Measurements from ENCODE around the gene CEMIP. TPM values are rescaled to one million over a fixed set of nuclear protein-coding genes. Genes with fewer than 3 reads are reported as not detected.

CEMIP gene
- total RNA-seq, 1 donor from 2014 or later = 0.46 TPM

DNA sequence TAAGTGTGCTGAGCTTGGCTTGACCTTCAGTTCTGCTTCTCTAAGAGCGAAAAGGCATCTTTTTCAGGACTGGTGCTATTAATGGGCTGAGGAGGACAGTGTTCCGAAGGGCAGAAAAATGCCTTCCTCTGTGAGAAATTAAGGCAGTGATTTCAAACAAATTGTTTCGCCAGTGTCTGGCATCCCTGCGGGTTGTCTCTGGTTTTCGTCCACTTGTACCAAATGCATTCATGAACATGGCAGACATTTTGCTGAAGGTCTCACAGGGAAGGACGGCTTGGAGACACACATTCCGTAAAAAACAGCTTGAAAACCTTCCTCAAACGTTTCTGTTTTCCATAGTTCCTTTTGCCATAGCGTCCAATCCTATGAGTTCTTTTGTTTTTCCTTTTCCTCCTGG lies 57.1 kb downstream of the CEMIP start:
- intact Hi-C loops (cut with DNase I) = no loop called here
- DNase-seq (ENCODE audit: low spot score) = no peak

DNA sequence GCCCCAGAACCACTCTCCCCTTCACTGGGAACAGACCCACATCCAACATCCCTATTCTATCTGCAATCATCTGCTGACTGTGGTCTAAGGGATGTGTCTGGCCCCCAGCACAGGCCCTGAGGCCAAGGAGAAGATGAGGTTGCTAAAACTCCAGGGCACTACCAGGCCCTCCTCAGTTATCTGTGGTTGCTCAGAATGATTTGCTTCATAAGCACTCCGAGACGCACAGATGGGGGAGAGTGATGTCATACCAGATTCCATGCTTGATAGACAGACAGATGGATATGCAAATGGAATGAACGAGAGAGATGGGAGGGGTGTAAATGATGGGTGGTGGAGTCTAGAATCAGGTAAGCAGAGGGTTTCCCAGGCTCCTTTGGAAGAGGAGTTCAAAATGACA lies 57.8 kb downstream of the CEMIP start:
- DNase-seq (ENCODE audit: low spot score) = no peak
- intact Hi-C loops (cut with DNase I) = no loop called here

DNA sequence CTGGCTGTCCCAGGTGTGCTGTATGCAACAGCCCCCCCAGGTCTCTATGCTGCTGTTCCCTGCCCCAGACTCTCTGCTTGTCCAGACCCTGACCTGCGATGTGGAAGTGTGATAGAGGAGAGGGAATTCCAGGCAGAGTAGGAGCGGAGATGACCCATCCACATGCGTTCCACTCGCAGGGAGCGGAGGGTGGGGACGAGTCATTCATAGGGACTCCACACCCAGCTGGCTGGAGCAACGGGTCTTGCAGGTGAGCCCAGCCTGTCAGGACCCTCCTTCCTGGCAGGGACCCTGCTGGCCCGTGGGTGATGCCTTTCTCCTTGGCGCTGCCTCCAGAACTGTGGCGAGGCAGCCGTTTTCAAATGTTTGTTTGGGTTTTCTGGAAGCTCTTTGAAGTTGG lies 58.8 kb downstream of the CEMIP start:
- intact Hi-C loops (cut with DNase I) = no loop called here
- no peak for DNase-seq (ENCODE audit: low spot score)

DNA sequence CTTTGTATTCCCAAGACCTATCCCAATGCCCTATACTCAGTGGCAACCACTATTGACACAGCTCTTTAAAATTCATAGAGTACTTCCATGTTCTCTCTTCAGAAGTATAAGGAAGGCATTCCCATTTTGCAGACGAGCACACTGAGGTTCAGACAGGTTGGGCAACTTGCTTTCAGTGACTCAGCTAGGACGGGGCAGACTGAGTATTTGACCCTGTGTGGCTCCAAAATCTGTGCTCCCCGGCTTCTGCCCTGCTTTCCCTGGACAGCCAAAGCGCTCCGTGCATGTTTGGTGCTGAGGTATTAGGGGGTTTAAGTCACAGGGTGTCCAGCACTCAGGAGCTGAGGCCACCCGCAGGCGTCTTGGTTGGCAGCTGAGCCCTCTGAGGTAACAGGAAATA lies 59.5 kb downstream of the CEMIP start:
- intact Hi-C loops (cut with DNase I) = no loop called here
- DNase-seq (ENCODE audit: low spot score) = no peak

DNA sequence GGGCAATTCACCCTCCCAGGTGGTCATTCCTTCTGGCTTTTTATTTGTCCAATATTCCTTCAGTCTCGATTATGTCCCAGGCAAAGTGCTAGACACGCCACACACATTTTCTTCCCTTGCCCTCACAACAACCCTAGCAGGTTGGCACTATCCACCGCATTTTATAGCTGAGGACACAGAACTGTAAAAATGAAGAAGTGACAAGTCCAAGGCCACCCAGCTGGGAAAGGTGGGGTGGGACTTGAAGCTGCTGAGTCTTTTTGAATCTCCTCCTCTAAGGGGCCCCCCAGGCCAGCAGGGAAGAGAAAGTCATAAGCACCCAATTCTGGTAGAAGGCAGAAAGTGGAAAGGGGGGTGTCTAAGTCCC lies 60.6 kb downstream of the CEMIP start:
- intact Hi-C loops (cut with DNase I) = no loop called here
- no peak for DNase-seq (ENCODE audit: low spot score)

DNA sequence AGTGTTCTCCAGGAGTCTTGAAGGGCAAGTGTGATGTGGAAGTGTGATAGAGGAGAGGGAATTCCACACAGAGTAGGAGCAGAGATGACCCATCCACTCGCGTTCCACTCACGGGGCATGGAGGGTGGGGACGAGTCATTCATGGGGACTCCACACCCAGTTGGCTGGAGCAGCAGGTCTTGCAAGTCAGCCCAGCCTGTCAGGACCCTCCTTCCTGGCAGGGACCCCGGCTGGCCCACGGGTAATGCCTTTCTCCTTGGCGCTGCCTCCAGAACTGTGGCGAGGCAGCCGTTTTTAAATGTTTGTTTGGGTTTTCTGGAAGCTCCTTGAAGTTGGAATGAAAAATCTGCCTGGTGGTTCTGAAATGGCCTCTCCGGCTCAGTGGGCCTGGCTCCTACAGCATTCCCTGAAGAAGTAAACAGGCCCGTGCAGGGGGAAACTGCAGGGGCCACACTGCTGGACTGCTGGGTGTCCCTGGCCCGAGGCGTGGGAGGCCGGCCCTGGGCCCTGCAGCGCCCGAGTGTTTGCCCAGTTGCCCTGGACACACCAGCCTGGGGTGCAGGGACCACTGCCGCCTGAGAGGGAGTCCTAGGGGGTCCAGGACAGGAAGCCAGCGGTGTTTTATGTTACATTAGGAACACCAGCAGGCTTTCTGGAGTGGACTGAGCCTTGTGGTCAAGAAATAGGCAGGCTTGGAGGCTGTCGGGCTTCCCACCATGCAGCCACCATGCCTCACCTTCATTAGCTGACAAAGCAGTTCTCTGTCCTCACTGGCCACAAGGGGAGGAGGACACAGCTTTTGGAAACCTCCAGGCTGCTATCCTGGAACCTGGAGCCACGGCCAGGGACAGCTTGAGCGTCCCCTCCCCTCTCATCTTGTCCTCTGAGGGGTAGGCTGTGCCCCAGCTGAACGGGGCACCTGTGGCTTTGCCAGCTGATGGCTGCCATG lies 61.3 kb downstream of the CEMIP start:
- no peak for DNase-seq (ENCODE audit: low spot score)
- intact Hi-C loops (cut with DNase I) = no loop called here

DNA sequence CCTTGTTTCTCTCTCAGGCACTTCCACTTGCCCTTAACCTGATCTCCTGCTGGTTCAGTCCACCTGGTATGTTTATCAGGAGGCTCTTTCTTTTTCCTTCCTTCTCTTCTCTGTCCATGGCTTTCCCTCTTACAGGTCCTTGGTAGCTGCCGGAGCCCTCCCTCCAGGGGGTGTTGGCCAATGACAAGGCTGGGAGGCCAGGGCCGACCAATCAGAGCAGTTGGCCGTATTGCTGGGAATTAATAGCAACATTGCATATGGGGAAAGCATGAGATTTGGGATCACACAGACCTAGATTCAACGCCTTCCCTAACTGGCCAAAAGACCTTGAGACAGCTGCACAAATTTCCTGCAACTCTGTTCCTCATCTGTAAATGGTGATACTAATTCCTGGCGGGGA lies 62.4 kb downstream of the CEMIP start:
- no peak for DNase-seq (ENCODE audit: low spot score)
- intact Hi-C loops (cut with DNase I) = no loop called here

DNA sequence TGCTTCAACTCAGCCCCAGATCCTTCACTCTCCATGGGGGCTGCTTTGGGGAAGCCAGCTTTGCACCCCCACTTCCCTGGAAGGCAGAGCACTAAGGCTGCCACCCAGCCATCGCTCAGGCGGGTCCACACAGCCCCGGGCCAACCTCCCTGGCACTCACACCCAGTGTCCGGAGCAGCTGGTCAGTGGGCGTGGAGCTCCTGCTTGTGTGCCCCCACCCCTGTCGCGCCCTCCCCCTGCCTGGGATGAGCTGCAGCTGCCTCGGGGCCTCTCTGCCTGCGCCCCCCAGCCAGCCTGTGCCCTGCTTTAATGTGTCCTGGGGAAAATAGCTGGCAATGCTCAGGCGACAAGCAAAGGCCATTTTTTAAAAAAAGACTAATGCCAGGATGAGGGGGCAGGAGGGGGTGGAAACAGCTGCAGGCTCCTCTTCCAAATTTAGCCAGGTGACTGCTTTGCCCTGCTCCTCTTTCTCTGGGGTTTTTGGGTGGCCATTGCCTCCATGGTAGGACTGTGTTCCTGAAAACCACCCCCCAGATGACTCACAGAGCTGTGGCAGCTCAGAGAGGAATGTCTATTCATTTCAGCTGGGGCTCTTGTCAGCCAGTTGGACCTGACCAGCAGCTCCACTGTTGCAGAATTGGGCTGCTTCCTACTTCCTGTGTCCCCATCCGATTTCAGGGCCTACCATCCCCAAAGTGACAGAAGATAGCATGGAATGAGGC lies 65.0 kb downstream of the CEMIP start:
- intact Hi-C loops (cut with DNase I) = no loop called here
- no peak for DNase-seq (ENCODE audit: low spot score)

DNA sequence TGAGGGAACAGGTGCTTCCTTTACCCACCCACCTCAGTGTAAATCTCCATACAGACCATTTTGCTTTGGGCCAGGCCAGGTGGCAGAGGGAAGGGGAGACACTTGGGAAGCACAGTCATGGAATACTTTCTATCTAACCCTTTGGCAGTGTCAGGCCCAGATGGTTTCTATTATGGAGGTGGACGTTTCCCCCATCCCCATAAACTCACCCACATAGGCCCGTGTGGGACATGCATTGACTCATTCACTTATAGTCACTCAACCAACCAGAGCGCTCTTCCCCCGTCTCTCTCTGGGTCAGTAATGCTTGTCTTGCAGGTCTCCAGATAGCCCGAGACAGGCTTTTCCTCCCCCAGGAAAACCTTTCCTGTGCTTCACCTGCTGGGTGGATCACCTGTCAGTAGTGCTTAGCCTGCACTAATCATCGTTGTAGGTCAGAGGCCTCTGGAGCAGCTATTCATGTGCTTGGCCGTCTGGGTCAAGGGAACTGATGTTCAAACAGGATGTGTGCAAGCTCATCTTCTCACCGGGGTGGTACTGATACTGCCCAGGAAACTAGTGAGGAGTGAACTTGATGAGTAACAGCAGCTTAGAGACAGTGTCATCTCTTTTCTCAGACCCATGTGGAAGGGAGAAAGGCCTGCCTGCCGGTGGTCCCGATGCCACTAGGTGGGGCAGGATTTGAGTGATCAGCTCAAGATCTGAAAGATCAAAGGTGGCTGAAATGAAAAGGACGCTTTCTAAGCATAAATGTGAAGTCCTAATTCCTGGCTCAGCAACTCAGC lies 67.1 kb downstream of the CEMIP start:
- intact Hi-C loops (cut with DNase I) = no loop called here
- no peak for DNase-seq (ENCODE audit: low spot score)

DNA sequence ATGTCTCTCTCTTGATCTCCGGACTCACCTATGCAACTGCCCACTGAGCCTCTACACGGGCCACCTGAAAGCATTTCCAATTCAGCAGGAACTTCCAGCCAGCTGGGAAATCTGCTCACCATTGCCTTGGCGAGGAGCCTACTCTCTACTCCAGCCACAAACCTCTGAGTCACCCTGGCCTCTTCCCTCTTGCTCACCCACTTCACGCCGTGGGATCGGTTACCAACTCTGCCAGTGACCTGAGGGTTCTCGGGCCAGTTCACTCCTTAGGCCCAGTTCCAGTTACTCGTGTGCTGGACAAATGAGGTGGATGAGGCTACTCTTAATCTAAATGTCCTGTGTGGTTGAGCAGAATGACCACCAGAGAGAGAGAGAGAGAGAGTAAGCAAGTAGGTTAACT lies 70.1 kb downstream of the CEMIP start:
- intact Hi-C loops (cut with DNase I) = no loop called here
- DNase-seq (ENCODE audit: low spot score) = no peak

DNA sequence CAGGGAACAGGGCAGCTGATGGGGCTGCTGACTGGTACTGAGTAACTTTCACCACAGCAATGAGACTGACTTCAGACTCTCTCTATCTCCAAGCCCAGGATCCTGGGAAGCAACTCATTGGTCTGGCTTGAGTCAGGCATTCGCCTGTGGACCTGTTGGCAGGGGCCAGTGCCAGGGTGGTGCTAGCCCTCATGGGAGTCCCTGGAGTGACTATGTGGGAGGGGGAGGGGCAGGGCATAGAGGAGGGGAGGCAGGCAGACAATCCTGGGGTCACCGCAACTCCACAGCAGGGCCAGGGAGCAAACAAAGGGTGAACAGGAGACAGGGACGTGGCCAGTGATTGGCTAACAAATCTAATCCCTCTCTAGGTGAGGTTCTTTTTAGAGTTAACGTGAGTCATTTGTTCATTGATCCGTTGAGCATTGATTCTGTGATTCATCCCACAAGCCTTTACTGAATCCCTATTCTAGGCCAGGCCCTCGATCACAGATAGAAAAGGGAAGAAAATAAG lies 71.8 kb downstream of the CEMIP start:
- no peak for DNase-seq (ENCODE audit: low spot score)
- intact Hi-C loops (cut with DNase I) = no loop called here

DNA sequence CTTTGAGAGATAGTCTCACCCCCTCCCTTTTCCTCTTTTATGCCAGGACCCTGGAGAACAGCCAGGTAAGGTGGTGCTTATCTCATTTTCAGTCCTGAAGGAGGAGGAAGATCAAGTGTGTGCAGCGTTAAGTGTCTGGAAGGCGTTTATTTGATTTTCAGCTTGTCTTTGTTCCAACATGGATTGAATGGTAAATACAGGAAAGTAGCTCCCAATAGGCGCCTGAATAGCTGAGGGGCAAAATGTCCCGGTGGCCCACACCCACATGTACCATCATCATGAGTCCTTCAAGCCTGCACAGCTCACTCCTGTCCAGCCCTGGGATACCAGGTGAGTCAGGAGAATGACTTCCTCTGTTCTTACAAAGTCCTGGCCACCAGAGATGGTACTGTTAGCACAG lies 73.5 kb downstream of the CEMIP start:
- intact Hi-C loops (cut with DNase I) = no loop called here
- no peak for DNase-seq (ENCODE audit: low spot score)

DNA sequence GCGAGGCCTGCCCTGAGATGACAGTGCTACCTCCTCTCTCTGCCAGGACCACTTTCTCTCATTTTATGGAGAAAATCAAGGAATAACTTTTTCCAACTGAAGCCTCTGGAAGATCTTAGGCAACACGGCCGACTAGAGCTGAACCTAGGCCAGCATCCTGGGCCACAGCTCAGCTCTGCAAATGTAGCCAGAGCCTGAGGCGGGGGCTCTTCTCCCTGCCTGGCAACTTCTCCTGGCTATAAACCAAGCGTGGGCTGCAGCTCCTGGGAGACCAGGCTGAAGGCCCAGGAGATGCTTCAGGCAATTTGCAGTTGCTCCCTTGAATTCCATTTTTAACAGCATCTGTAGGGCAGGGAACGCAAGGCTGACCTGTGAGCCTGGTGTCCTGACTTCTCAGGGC lies 74.9 kb downstream of the CEMIP start:
- intact Hi-C loops (cut with DNase I) = no loop called here
- DNase-seq (ENCODE audit: low spot score) = no peak

DNA sequence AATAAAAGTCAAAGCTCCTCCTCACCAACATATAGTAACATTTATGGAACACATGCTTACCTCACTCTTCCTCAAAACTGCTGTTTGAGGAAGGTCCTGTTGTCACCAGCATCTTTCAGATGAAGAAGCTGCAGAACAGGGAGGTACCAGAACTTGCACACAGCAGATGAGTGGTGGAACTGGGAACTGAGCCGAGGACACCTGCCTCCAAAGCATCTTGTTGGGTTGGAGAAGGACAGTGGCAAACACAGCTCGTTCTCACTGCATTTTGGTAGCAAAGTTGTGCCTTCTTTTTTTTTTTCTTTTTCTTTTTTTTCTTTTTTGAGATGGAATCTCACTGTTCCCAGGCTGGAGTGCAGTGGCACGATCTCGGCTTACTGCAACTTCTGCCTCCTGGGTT lies 76.0 kb downstream of the CEMIP start:
- intact Hi-C loops (cut with DNase I) = no loop called here
- DNase-seq (ENCODE audit: low spot score) = no peak

DNA sequence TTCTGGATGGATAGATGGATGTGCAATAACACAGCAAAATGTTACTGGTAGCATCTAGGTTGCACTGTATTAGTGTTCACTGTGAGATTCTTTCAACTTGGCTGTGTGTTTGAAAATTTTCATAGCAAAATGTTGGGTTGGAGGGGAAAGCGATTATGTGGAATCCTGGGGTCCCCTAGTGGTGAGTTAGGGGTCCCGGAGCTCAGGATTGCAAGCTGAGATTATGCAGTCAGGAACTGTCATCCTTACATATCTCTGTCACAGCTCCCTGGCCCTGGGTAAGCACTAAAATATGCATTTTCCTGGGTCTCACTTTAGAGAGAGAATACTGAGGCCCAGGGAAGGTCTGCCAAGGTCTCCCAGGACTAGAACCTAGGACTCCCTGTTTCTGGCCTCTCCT lies 77.2 kb downstream of the CEMIP start:
- no peak for DNase-seq (ENCODE audit: low spot score)
- intact Hi-C loops (cut with DNase I) = no loop called here

DNA sequence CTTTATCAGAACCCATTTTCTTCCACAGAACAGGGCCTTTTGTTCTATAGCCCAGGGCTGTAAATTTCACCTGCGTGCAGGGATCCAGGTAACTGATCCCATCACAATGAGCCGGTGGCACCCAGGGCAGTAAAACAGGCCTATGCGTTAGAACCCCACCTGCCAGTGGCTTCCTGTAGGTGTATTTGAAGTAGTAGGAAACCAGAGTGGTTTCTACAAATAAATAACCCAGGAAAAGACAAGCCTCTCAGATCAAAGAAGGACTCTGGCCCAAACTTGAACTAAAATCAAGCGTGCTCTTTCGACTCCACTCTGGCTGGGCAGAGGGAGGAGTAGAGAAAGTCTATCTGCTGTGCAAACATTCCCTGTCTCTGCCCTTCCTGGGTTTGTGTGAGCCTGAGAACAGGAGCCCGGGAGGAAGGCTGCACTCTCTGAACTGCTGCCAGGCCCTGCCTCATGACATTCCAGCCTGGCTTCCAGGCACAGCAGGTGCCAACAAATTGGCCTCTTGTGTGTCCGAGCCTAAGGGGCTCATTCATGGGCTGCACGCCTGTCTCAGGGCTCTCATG lies 77.7 kb downstream of the CEMIP start:
- DNase-seq (ENCODE audit: low spot score) = peak; percentile 84
- intact Hi-C loops (cut with DNase I) = no loop called here

DNA sequence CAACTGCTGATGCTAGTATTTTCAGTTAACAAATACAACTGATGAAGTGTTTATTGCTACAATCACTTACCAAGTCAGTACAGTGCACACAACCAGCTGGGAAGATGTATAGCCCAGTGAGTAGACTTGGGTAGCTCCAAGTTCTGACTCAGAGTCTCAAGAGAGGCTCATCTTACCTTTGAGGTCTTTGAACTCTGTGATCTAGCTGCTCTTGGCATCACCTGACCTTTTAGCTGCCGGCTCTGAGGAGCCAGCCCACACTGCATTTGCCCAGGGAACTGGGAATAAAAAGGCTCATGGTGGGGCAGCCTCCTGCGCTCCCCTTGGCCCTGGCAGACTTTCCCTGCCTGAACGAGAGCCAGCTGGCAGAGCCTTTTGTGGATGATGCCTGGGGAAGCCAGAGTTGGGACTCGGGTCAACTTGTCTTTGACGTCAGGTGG lies 82.6 kb downstream of the CEMIP start:
- intact Hi-C loops (cut with DNase I) = no loop called here
- no peak for DNase-seq (ENCODE audit: low spot score)

DNA sequence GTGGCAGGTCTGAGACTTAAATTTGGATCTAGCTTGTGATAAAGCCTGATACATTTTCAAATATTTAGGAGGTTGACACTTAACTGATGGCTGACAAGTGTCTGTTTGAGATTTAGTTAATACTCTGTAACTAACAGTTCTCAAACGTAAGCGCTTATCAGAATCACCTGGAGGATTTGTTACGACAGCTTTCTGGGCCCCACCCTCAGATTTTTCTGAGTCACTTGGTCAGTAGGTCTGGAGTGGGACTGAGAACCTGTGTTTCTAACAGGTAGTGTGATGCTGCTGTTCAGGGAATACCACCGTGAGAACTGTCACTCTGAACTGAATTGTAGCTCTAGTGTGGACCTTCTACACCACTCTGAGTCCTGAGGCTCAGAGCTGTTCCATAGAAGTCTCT lies 85.5 kb downstream of the CEMIP start:
- intact Hi-C loops (cut with DNase I) = no loop called here
- no peak for DNase-seq (ENCODE audit: low spot score)

DNA sequence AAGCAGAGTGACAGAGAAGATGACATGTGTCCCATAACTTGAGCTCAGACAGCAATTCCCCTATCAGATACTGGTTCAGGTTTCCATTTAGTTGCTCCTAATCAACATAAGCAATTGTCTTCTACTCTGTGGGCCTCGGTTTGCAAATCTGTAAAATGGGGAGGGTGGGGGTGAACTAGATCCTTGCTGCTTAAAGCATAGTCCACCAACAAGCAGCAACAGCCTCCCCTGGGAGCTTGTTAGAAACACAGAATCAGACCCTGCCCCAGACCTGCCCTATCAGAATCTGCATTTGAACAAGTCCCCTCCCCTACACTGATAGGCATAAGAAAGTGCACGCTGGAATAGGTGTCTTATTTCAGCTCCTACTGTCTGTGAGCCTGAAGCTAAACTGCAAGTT lies 87.8 kb downstream of the CEMIP start:
- intact Hi-C loops (cut with DNase I) = no loop called here
- no peak for DNase-seq (ENCODE audit: low spot score)

DNA sequence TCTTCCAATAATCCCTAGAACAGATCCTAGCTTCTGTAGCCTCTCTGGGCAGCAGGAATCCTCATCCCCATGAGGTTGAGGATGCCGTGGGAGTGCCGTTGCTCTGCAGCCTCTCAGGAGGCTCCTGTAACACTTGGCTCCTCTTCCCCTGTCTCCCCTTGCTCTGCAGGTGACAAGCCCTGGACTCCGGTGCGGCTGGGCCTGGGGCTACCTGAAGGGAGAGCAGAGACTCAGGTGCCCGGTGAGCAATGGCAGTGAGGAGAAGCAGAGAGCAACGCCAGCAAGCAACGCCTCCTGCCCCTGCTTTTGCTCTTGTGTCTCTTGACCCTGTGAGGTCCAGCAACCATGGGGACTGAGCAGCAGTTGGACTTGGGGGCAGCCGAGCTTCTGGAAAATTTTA lies 91.2 kb downstream of the CEMIP start:
- no peak for DNase-seq (ENCODE audit: low spot score)
- intact Hi-C loops (cut with DNase I) = no loop called here

All from cardiac septum (tissue), 1 donor.